HepG2 (cell line): Measurements from ENCODE around the gene CAB39. TPM values are rescaled to one million over a fixed set of nuclear protein-coding genes. Genes with fewer than 3 reads are reported as not detected.
A peak's percentile ranks its signal among the peaks of the same experiment; 100 is the strongest.

Source experiments
- ATAC-seq: fragments of 200-7000 bp; cut with Tn5 transposase; 3 replicates; pipeline ENCODE4 v1.9.1; 2020; ENCODE audit warnings: mild to moderate bottlenecking, moderate library complexity
- BruUV-seq: library from RNA; stranded (reverse); fragments of 400-500 nt; replicated peaks from 2 replicates; lab custom pipeline; 2021; lab: Mats Ljungman, UMichigan
- CTCF ChIA-PET: fragments of 300-600 bp; formaldehyde crosslinking; extraction: SDS; loops from one replicate; lab custom pipeline; 2021; ENCODE audit warnings: low total read pairs, inconsistent platforms, low intra/inter-chr PET ratio; lab: Yijun Ruan, JAX
- POLR2A ChIA-PET: fragments of 350-600 bp; sonication (Branson Sonifier 250); formaldehyde crosslinking; loops from one replicate; lab custom pipeline; 2020; ENCODE audit warnings: antibody characterized with exemption, inconsistent platforms; lab: Yijun Ruan, JAX
- DNase-seq: peaks from one replicate; pipeline ENCODE4 v3.0.0-alpha.2; 2015; ENCODE audit warnings: low spot score
- FAIRE-seq: peaks from 3 replicates; lab custom pipeline; 2011; peaks lifted over from hg19 to GRCh38; lab: Jason Lieb, UNC
- H2AFZ ChIP-seq: one replicate; pipeline ENCODE4 v1.6.1; 2011; ENCODE audit warnings: low read length, inconsistent platforms
- H3K27ac ChIP-seq: fragments of 300-600 bp; 3 replicates; pipeline ENCODE4 v1.8.0; 2011; ENCODE audit warnings: mixed run types, mild to moderate bottlenecking, mixed read lengths, low read length, inconsistent platforms; ENCODE audit not compliant: insufficient read depth; ENCODE audit errors: extremely low read length
- H3K27me3 ChIP-seq, 2 experiments: fragments of 200-600 bp in 1 of 2; 2 replicates in 1 of 2; 3 replicates in 1 of 2; pipeline versions ENCODE4 v1.6.0 to v1.8.0; 2011; ENCODE audit warnings: low read length in 2 of 2, mild to moderate bottlenecking in 2 of 2, moderate library complexity in 2 of 2, inconsistent platforms in 1 of 2; ENCODE audit not compliant: insufficient read depth in 2 of 2, control insufficient read depth in 1 of 2
- H3K36me3 ChIP-seq, 2 experiments: fragments of 200-600 bp in 1 of 2; replicated peaks in 1 of 2; 2 replicates in 1 of 2; 3 replicates in 1 of 2; pipeline versions ENCODE4 v1.5.1 to v1.8.0; 2011; ENCODE audit warnings: low read length in 2 of 2, inconsistent platforms in 1 of 2; ENCODE audit not compliant: insufficient read depth in 2 of 2, control insufficient read depth in 1 of 2
- H3K4me1 ChIP-seq: 2 replicates; pipeline ENCODE4 v1.5.1; 2012; ENCODE audit warnings: low read length, inconsistent platforms; ENCODE audit not compliant: insufficient read depth
- H3K4me2 ChIP-seq: 2 replicates; pipeline ENCODE4 v1.6.0; 2011; ENCODE audit warnings: low read depth, low read length, inconsistent platforms
- H3K4me3 ChIP-seq, 3 experiments: fragments of 200-600 bp in 1 of 3; sonication (generic), shearing (Covaris generic) in 1 of 3; replicated peaks in 1 of 3; 2 replicates each; pipeline ENCODE4 v1.5.1; 2011 to 2016; ENCODE audit warnings: low read length in 3 of 3, inconsistent platforms in 2 of 3, low read depth in 2 of 3, mild to moderate bottlenecking in 2 of 3, control low read depth in 1 of 3, mixed read lengths in 1 of 3; ENCODE audit not compliant: insufficient read depth in 1 of 3
- H3K79me2 ChIP-seq: one replicate; pipeline ENCODE4 v1.6.1; 2011; ENCODE audit warnings: low read length, inconsistent platforms; ENCODE audit not compliant: insufficient read depth
- H3K9ac ChIP-seq: 2 replicates; pipeline ENCODE4 v1.6.0; 2011; ENCODE audit warnings: mild to moderate bottlenecking, low read depth, low read length, inconsistent platforms; ENCODE audit not compliant: insufficient read depth
- H3K9me3 ChIP-seq: 2 replicates; pipeline ENCODE4 v1.5.1; 2012; ENCODE audit warnings: mild to moderate bottlenecking, low read length
- H4K20me1 ChIP-seq: 2 replicates; pipeline ENCODE4 v1.6.0; 2011; ENCODE audit warnings: inconsistent platforms, mild to moderate bottlenecking, low read length, moderate library complexity; ENCODE audit not compliant: insufficient read depth
- ARNTL ChIP-seq: sonication (generic); formaldehyde crosslinking; IDR thresholded peaks from 2 replicates; pipeline ENCODE4 v1.4.0; 2020; ENCODE audit warnings: mild to moderate bottlenecking, missing genetic modification reagents
- ELF3 ChIP-seq: IDR thresholded peaks from 2 replicates; pipeline ENCODE4 v1.6.1; 2016; ENCODE audit warnings: missing genetic modification reagents, missing compliant biosample characterization
- ERF ChIP-seq: IDR thresholded peaks from 2 replicates; pipeline ENCODE4 v1.6.1; 2018; ENCODE audit warnings: missing biosample characterization, missing genetic modification reagents
- FOXP1 ChIP-seq, 2 experiments: fragments of 450-650 bp in 1 of 2; IDR thresholded peaks; 2 replicates each; pipeline ENCODE4 v1.6.1; 2017 to 2018; ENCODE audit warnings: antibody characterized with exemption in 1 of 2
- KDM2A ChIP-seq: sonication (generic); formaldehyde crosslinking; IDR thresholded peaks from 2 replicates; pipeline ENCODE4 v1.4.0; 2020; ENCODE audit warnings: low read depth, missing genetic modification reagents, borderline replicate concordance
- MED13 ChIP-seq: sonication (generic); formaldehyde crosslinking; IDR thresholded peaks from 2 replicates; pipeline ENCODE4 v1.5.0; 2020; ENCODE audit warnings: missing genetic modification reagents
- SKI ChIP-seq: fragments of 450-650 bp; IDR thresholded peaks from one replicate; pipeline ENCODE4 v1.6.1; 2018; ENCODE audit warnings: mild to moderate bottlenecking; ENCODE audit not compliant: partially characterized antibody
- SMC3 ChIP-seq: IDR thresholded peaks from 2 replicates; pipeline ENCODE4 v1.6.1; 2011; ENCODE audit warnings: low read length, improper control_type of control experiment
- SP140L ChIP-seq: sonication (generic); formaldehyde crosslinking; IDR thresholded peaks from 2 replicates; pipeline ENCODE4 v1.4.0; 2020; ENCODE audit warnings: missing genetic modification reagents, borderline replicate concordance
- STAG1 ChIP-seq: sonication (generic); formaldehyde crosslinking; IDR thresholded peaks from 2 replicates; pipeline ENCODE4 v1.4.0; 2020; ENCODE audit warnings: missing genetic modification reagents
- XRCC5 ChIP-seq: fragments of 200-400 bp; formaldehyde crosslinking; optimal IDR thresholded peaks from 2 replicates; pipeline ENCODE3; 2017; ENCODE audit warnings: mild to moderate bottlenecking, low read length
- ZFP1 ChIP-seq: IDR thresholded peaks from 2 replicates; pipeline ENCODE4 v1.6.1; 2016
- ZNF17 ChIP-seq: sonication (generic); formaldehyde crosslinking; IDR thresholded peaks from 2 replicates; pipeline ENCODE4 v1.5.0; 2020; ENCODE audit warnings: mild to moderate bottlenecking, missing genetic modification reagents
- ZNF331 ChIP-seq: sonication (generic); formaldehyde crosslinking; IDR thresholded peaks from 2 replicates; pipeline ENCODE4 v1.4.0; 2020; ENCODE audit warnings: missing genetic modification reagents
- WGBS: methylation state at CpG from one replicate; pipeline ENCODE4 v1.1.6; 2017; ENCODE audit warnings: low lambda C conversion rate; 5-methylcytosine and 5-hydroxymethylcytosine counted together
- in situ Hi-C: cut with HindIII; loops from 2 replicates; pipeline ENCODE4 v1.10.0; 2017; ENCODE audit warnings: low pct_unique_long_range_greater_than_20kb; ENCODE audit not compliant: extremely low pct_ligation_motif_present
- intact Hi-C: fragments of 100-400 bp; cut with micrococcal nuclease; formaldehyde crosslinking; loops from one replicate; pipeline ENCODE4 v1.10.0; 2022; ENCODE audit not compliant: unreplicated experiment
- polyA plus RNA-seq, 8 experiments: library from polyadenylated mRNA; depleted of rRNA in 3 of 8; stranded (reverse) in 7 of 8; unstranded in 1 of 8; fragments of >200 nt; fragmentation: Illumina TruSeq in 4 of 8; extraction: Trizol in 4 of 8; gene quantifications; 2 replicates each; pipeline versions ENCODE4 v1.2.1 to v1.2.3, GENCODE V29; 2011 to 2016; ENCODE audit warnings: low read depth in 4 of 8, missing spikeins in 1 of 8, mixed read lengths in 1 of 8; ENCODE audit not compliant: insufficient read depth in 1 of 8
- total RNA-seq, 5 experiments: library from RNA; depleted of rRNA; stranded (reverse); fragments of >200 nt; fragmentation: Illumina TruSeq; extraction: Trizol; gene quantifications; 2 replicates each; pipeline ENCODE4 v1.2.3, GENCODE V29; 2016; ENCODE audit warnings: low read depth in 1 of 5
- TF ChIP-seq, protein P1 (sequence below): sonication (generic); formaldehyde crosslinking; IDR thresholded peaks from 2 replicates; pipeline ENCODE4 v1.8.1; 2023; ENCODE audit warnings: missing genetic modification reagents, inconsistent platforms, borderline replicate concordance
- TF ChIP-seq, protein P2 (sequence below): sonication (generic); formaldehyde crosslinking; IDR thresholded peaks from 2 replicates; pipeline ENCODE4 v1.5.0; 2020; ENCODE audit warnings: mild to moderate bottlenecking, missing genetic modification reagents, moderate library complexity

The CAB39 gene
- total and polyA plus RNA-seq, 2 of the 13 experiments (the other 11 are each of a cell fraction or from before 2014, with no cell fraction given), result 19.3 to 45.3 TPM

DNA sequence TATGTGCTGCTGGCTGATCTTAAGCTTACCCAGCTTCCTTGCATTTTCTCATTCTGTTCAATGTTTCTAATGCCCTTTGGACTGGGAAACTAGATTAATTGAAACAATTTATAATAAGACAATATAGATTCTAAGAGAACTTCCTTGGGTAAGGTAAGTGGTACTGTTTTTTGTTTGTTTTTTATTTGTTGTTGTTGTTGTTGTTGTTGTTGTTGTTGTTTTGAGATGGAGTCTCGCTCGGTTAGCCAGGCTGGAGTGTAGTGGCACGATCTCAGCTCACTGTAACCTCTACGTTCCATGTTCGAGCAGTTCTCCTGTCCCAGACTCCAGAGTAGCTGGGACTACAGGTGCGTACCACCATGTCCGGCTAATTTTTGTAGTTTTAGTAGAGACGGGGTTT is 49.1 kb downstream of the CAB39 start:
- Histone ChIP-seq H3K9me3 (no peaks in the 10 kb centered on the region), H3K9ac (no peak overlapping the region), H3K4me2 (no peak overlapping the region), H3K27me3 (no peaks in the 10 kb centered on the region), H3K4me1 (no peaks in the 10 kb centered on the region), H3K4me3 (no peak overlapping the region), H3K79me2 (peaks cover 15% of the 10 kb centered on the region), H2AFZ (no peak overlapping the region), H3K36me3 (peaks cover 3 to 31% of the 10 kb centered on the region in 2 experiments), H3K27ac (no peak overlapping the region), H4K20me1 (no peaks in the 10 kb centered on the region)
- ChIA-PET CTCF (interaction anchor here (1.1 kb wide), 1 partner anchor 49 kb away, joined by 4 read pairs; the partner anchor contains the start of gene CAB39), POLR2A (interaction anchor here (0.7 kb wide), 1 partner anchor 26 kb away, joined by 3 read pairs; no protein-coding TSS in a partner anchor)
- peak; percentile 33 for ATAC-seq
- in situ Hi-C loops (no loop called here), intact Hi-C loops (loop anchor here (1.0 to 2.0 kb wide), 2 partner anchors 23 to 47 kb away; no protein-coding TSS in a partner anchor)
- BruUV-seq, result no TSS peak
- no peak for FAIRE-seq
- peak; percentile 93 for TF ChIP-seq FOXP1 (IDR thresholded peaks at IDR 0.05)
- TF ChIP-seq FOXP1 (CRISPR knock-in tag; IDR thresholded peaks at IDR 0.05), result no peak
- no peak for TF ChIP-seq ARNTL (CRISPR knock-in tag)
- no peak for DNase-seq
- 97% methylated on average over 8 of the region's 8 CpGs for WGBS

DNA sequence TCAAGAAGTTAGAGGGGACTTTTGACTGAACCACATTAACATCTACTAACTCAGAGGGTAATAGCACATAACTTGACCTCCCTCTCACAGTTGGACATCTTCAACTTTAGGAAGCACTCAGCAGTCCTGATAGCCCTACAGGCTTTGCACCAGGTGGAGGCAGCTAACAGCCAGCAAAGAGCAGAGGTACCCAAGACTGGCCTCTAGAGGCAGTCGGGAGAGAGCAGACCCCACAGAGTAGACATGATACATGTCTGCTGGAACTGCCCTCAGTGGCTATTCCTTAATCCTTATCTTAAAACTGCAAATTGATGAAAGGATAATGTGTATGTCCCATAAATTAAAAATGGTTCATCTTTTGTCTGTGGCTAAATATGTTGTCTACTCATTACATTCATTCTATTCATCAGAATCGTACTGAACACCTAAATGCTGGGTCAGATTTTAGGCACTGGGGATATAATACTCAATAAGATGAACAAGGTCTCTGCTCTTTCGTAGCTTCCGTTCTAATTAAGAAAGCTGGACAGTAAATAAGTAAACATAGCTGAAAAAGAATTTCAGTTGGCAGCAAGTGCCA is 49.8 kb downstream of the CAB39 start:
- Histone ChIP-seq H3K36me3 (peaks cover 3 to 37% of the 10 kb centered on the region in 2 experiments), H3K79me2 (peaks cover 10% of the 10 kb centered on the region), H2AFZ (no peak overlapping the region), H3K27ac (no peak overlapping the region), H3K9ac (no peak overlapping the region), H4K20me1 (no peaks in the 10 kb centered on the region), H3K4me3 (no peak overlapping the region), H3K9me3 (no peaks in the 10 kb centered on the region), H3K27me3 (no peaks in the 10 kb centered on the region), H3K4me2 (no peak overlapping the region), H3K4me1 (no peaks in the 10 kb centered on the region)
- ChIA-PET CTCF (interaction anchor here (1.1 kb wide), 1 partner anchor 50 kb away, joined by 4 read pairs; the partner anchor contains the start of gene CAB39), POLR2A (interaction anchor here (0.7 kb wide), 1 partner anchor 27 kb away, joined by 3 read pairs; no protein-coding TSS in a partner anchor)
- FAIRE-seq (peak; percentile 63), ATAC-seq (peak; percentile 100), DNase-seq (peak; percentile 65)
- WGBS, result 77% methylated on average over 4 of the region's 4 CpGs
- intact Hi-C loops (loop anchor here (1.0 to 2.0 kb wide), 2 partner anchors 24 to 48 kb away; no protein-coding TSS in a partner anchor), in situ Hi-C loops (no loop called here)
- no TSS peak for BruUV-seq
- TF ChIP-seq ERF (CRISPR knock-in tag), result peak; percentile 43; the same call in 1 of the 2 replicates
- TF ChIP-seq STAG1 (CRISPR knock-in tag), result peak; percentile 60
- peak; percentile 38; the same call in 1 of the 2 replicates for TF ChIP-seq SMC3
- TF ChIP-seq XRCC5, result peak; percentile 72
- TF ChIP-seq MED13 (CRISPR knock-in tag), result no peak
- 0 out of 2 replicates have a peak, but pooled peaks have one; percentile 34 for TF ChIP-seq SP140L
- TF ChIP-seq ZFP1 (CRISPR knock-in tag), result 0 out of 2 replicates have a peak, but pooled peaks have one; percentile 18
- TF ChIP-seq, protein P1, sequence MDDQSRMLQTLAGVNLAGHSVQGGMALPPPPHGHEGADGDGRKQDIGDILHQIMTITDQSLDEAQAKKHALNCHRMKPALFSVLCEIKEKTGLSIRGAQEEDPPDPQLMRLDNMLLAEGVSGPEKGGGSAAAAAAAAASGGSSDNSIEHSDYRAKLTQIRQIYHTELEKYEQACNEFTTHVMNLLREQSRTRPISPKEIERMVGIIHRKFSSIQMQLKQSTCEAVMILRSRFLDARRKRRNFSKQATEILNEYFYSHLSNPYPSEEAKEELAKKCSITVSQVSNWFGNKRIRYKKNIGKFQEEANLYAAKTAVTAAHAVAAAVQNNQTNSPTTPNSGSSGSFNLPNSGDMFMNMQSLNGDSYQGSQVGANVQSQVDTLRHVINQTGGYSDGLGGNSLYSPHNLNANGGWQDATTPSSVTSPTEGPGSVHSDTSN, result no peak
- no peak for TF ChIP-seq SKI
- peak; percentile 19; the same call in 1 of the 2 replicates for TF ChIP-seq ELF3 (CRISPR knock-in tag)
- TF ChIP-seq ZNF331 (CRISPR knock-in tag), result 0 out of 2 replicates have a peak, but pooled peaks have one; percentile 19
- peak; percentile 57; the same call in 1 of the 2 replicates for TF ChIP-seq KDM2A (CRISPR knock-in tag)
- TF ChIP-seq, protein P2, sequence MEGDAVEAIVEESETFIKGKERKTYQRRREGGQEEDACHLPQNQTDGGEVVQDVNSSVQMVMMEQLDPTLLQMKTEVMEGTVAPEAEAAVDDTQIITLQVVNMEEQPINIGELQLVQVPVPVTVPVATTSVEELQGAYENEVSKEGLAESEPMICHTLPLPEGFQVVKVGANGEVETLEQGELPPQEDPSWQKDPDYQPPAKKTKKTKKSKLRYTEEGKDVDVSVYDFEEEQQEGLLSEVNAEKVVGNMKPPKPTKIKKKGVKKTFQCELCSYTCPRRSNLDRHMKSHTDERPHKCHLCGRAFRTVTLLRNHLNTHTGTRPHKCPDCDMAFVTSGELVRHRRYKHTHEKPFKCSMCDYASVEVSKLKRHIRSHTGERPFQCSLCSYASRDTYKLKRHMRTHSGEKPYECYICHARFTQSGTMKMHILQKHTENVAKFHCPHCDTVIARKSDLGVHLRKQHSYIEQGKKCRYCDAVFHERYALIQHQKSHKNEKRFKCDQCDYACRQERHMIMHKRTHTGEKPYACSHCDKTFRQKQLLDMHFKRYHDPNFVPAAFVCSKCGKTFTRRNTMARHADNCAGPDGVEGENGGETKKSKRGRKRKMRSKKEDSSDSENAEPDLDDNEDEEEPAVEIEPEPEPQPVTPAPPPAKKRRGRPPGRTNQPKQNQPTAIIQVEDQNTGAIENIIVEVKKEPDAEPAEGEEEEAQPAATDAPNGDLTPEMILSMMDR (CRISPR knock-in tag), result peak; percentile 75
- TF ChIP-seq ZNF17 (CRISPR knock-in tag), result no peak
